Measurements from ENCODE around the gene TEC. TPM values are rescaled to one million over a fixed set of nuclear protein-coding genes. Genes with fewer than 3 reads are reported as not detected.

TEC gene
- total RNA-seq, 1 experiment from 2014 or later, result 0.67 TPM

DNA sequence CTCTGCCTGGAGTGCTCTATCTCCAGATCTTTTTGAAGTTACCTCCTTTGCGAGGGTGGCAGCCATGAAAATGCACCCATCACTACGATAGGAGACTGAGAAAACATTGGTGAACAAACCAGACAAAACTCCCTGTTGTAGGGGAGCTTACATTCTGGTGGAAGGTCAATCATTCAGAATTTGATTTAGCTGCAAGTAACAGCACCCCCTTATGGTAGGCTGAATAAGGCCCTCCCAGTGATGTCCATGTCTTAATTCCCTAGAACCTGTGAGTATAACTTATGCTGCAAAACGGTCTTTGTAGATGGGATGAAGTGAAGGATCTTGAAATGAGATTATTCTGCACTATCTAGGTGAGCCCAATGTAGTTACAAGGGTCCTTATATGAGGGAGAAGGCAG lies 5.6 kb upstream of the TEC start:
- TF ChIP-seq POLR2AphosphoS5 (IDR thresholded peaks at IDR 0.05; ENCODE audit: low read depth, low read length) (no peak), TCF7L2 (IDR thresholded peaks at IDR 0.05; ENCODE audit: low read depth, low read length) (no peak)
- TF ChIP-seq, protein P1, sequence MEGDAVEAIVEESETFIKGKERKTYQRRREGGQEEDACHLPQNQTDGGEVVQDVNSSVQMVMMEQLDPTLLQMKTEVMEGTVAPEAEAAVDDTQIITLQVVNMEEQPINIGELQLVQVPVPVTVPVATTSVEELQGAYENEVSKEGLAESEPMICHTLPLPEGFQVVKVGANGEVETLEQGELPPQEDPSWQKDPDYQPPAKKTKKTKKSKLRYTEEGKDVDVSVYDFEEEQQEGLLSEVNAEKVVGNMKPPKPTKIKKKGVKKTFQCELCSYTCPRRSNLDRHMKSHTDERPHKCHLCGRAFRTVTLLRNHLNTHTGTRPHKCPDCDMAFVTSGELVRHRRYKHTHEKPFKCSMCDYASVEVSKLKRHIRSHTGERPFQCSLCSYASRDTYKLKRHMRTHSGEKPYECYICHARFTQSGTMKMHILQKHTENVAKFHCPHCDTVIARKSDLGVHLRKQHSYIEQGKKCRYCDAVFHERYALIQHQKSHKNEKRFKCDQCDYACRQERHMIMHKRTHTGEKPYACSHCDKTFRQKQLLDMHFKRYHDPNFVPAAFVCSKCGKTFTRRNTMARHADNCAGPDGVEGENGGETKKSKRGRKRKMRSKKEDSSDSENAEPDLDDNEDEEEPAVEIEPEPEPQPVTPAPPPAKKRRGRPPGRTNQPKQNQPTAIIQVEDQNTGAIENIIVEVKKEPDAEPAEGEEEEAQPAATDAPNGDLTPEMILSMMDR (IDR thresholded peaks at IDR 0.05), result peak; percentile 65
- TF ChIP-seq, protein P2, sequence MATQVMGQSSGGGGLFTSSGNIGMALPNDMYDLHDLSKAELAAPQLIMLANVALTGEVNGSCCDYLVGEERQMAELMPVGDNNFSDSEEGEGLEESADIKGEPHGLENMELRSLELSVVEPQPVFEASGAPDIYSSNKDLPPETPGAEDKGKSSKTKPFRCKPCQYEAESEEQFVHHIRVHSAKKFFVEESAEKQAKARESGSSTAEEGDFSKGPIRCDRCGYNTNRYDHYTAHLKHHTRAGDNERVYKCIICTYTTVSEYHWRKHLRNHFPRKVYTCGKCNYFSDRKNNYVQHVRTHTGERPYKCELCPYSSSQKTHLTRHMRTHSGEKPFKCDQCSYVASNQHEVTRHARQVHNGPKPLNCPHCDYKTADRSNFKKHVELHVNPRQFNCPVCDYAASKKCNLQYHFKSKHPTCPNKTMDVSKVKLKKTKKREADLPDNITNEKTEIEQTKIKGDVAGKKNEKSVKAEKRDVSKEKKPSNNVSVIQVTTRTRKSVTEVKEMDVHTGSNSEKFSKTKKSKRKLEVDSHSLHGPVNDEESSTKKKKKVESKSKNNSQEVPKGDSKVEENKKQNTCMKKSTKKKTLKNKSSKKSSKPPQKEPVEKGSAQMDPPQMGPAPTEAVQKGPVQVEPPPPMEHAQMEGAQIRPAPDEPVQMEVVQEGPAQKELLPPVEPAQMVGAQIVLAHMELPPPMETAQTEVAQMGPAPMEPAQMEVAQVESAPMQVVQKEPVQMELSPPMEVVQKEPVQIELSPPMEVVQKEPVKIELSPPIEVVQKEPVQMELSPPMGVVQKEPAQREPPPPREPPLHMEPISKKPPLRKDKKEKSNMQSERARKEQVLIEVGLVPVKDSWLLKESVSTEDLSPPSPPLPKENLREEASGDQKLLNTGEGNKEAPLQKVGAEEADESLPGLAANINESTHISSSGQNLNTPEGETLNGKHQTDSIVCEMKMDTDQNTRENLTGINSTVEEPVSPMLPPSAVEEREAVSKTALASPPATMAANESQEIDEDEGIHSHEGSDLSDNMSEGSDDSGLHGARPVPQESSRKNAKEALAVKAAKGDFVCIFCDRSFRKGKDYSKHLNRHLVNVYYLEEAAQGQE (IDR thresholded peaks at IDR 0.05; ENCODE audit: insufficient read depth in 1 of 2, low read depth in 2 of 2, low read length in 1 of 2), result no peak

DNA sequence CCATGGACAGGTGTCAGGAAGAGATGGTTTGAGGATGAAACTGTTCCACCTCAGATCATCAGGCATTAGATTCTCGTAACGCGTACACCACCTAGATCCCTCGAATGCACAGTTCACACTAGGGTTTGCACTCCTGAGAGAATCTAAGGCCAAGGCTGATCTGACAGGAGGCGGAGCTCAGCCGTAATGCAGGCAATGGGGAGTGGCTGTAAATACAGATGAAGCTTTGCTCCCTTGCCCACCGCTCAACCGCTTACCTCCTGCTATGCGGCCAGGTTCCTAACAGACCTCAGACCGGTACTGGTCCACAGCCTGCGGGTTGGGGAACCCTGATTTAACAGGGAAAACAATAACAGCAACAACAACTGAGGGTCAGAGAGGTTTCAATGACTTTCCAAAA lies 2.0 kb upstream of the TEC start:
- TF ChIP-seq POLR2AphosphoS5 (IDR thresholded peaks at IDR 0.05; ENCODE audit: low read depth, low read length) (no peak), TCF7L2 (IDR thresholded peaks at IDR 0.05; ENCODE audit: low read depth, low read length) (no peak), SIN3A (IDR thresholded peaks at IDR 0.05; ENCODE audit: borderline replicate concordance, insufficient read depth, low read depth, low read length) (no peak)
- TF ChIP-seq, protein P2 (IDR thresholded peaks at IDR 0.05; ENCODE audit: insufficient read depth in 1 of 2, low read depth in 2 of 2, low read length in 1 of 2), result no peak
- TF ChIP-seq, protein P1 (IDR thresholded peaks at IDR 0.05), result no peak
- Histone ChIP-seq H3K4me1 (ENCODE audit: control insufficient read depth, insufficient read depth, low read length) (no peaks in the 10 kb centered on the region), H3K27ac (ENCODE audit: low read length) (no peak overlapping the region), H3K36me3 (ENCODE audit: control insufficient read depth, insufficient read depth, low read length) (no peaks in the 10 kb centered on the region), H3K9me3 (ENCODE audit: control insufficient read depth, insufficient read depth, low read depth, low read length) (no peaks in the 10 kb centered on the region), H3K4me3 (ENCODE audit: low read depth in 2 of 2, low read length in 2 of 2) (no peak overlapping the region), H3K27me3 (ENCODE audit: control insufficient read depth, insufficient read depth, low read length) (no peaks in the 10 kb centered on the region)
- intact Hi-C loops (cut with micrococcal nuclease; ENCODE audit: unreplicated experiment) (no loop called here), in situ Hi-C loops (cut with HindIII; ENCODE audit: low pct_unique_long_range_greater_than_20kb, low sequenced_read_pairs) (no loop called here)
- POLR2A ChIA-PET, result no interaction called here
- BruUV-seq (replicated peaks), result no TSS peak
- ATAC-seq (no peak), DNase-seq (ENCODE audit: low read depth, low spot score) (no peak)
- CTCF ChIA-PET, result no interaction called here

More for the DNA sequence above, 5.6 kb upstream of the TEC start:
- H3K27ac ChIP-seq (ENCODE audit: low read length), result no peak overlapping the region
- ChIA-PET POLR2A (interaction anchor here (0.5 kb wide), 1 partner anchor 67 kb away, joined by 10 read pairs; no protein-coding TSS in a partner anchor), CTCF (interaction anchor here (0.6 kb wide), 1 partner anchor 96 kb away, joined by 4 read pairs; no protein-coding TSS in a partner anchor)
- DNase-seq (ENCODE audit: low read depth, low spot score) (no peak), ATAC-seq (0 out of 2 replicates have a peak, but pooled peaks have one; percentile 45)
- no peaks in the 10 kb centered on the region for H3K9me3 ChIP-seq (ENCODE audit: control insufficient read depth, insufficient read depth, low read depth, low read length)
- H3K36me3 ChIP-seq (ENCODE audit: control insufficient read depth, insufficient read depth, low read length), result no peaks in the 10 kb centered on the region
- BruUV-seq (replicated peaks), result no TSS peak
- H3K4me3 ChIP-seq (ENCODE audit: low read depth in 2 of 2, low read length in 2 of 2), result no peak overlapping the region
- no peaks in the 10 kb centered on the region for H3K27me3 ChIP-seq (ENCODE audit: control insufficient read depth, insufficient read depth, low read length)
- intact Hi-C loops (cut with micrococcal nuclease; ENCODE audit: unreplicated experiment), result no loop called here
- in situ Hi-C loops (cut with HindIII; ENCODE audit: low pct_unique_long_range_greater_than_20kb, low sequenced_read_pairs), result no loop called here
- no peaks in the 10 kb centered on the region for H3K4me1 ChIP-seq (ENCODE audit: control insufficient read depth, insufficient read depth, low read length)

Data from Panc1 (cell line).